ENCODE data around the gene KIR2DL1.

- TF ChIP-seq POLR2AphosphoS5 (IDR thresholded peaks at IDR 0.05) (no peak), POLR2A (IDR thresholded peaks at IDR 0.05) (no peak)
- TF ChIP-seq, protein P1, sequence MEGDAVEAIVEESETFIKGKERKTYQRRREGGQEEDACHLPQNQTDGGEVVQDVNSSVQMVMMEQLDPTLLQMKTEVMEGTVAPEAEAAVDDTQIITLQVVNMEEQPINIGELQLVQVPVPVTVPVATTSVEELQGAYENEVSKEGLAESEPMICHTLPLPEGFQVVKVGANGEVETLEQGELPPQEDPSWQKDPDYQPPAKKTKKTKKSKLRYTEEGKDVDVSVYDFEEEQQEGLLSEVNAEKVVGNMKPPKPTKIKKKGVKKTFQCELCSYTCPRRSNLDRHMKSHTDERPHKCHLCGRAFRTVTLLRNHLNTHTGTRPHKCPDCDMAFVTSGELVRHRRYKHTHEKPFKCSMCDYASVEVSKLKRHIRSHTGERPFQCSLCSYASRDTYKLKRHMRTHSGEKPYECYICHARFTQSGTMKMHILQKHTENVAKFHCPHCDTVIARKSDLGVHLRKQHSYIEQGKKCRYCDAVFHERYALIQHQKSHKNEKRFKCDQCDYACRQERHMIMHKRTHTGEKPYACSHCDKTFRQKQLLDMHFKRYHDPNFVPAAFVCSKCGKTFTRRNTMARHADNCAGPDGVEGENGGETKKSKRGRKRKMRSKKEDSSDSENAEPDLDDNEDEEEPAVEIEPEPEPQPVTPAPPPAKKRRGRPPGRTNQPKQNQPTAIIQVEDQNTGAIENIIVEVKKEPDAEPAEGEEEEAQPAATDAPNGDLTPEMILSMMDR (IDR thresholded peaks at IDR 0.05), result no peak
Observed at GRCh38 chr19:54803410-54803809, 33.8 kb downstream of the KIR2DL1 start, which contains the start of gene KIR2DL4.
